Measurements from ENCODE around the gene DCTD. TPM values are rescaled to one million over a fixed set of nuclear protein-coding genes. Genes with fewer than 3 reads are reported as not detected.

Gene DCTD
- total and polyA plus RNA-seq, 2 of the 13 experiments (the other 11 are each of a cell fraction or from before 2014, with no cell fraction given): 85.1 to 95.3 TPM

GRCh38 chr4:182855312-182855711, 61.9 kb downstream of the DCTD start (continued):
- TF ChIP-seq HOXA5 (CRISPR knock-in tag; IDR thresholded peaks at IDR 0.05): no peak
- TF ChIP-seq HNF4A (CRISPR knock-in tag; IDR thresholded peaks at IDR 0.05): peak; percentile 88
- no peak for TF ChIP-seq ASH2L (IDR thresholded peaks at IDR 0.05; ENCODE audit: insufficient read length, low read depth, low read length)
- TF ChIP-seq ARHGAP35 (CRISPR knock-in tag; IDR thresholded peaks at IDR 0.05; ENCODE audit: borderline replicate concordance): no peak
- TF ChIP-seq ISX (CRISPR knock-in tag; conservative IDR thresholded peaks at IDR 0.05): no peak
- TF ChIP-seq ZNF318 (CRISPR knock-in tag; IDR thresholded peaks at IDR 0.05): no peak
- TF ChIP-seq ZNF577 (CRISPR knock-in tag; IDR thresholded peaks at IDR 0.05; ENCODE audit: borderline replicate concordance, low read depth): no peak
- peak; percentile 35; the same call in 1 of the 2 replicates for TF ChIP-seq HMG20A (CRISPR knock-in tag; IDR thresholded peaks at IDR 0.05; ENCODE audit: borderline replicate concordance)
- no peak for TF ChIP-seq SPEN (CRISPR knock-in tag; IDR thresholded peaks at IDR 0.05; ENCODE audit: low read depth)
- TF ChIP-seq ZNF557 (CRISPR knock-in tag; IDR thresholded peaks at IDR 0.05): no peak
- TF ChIP-seq NFIB (CRISPR knock-in tag; IDR thresholded peaks at IDR 0.05; ENCODE audit: borderline replicate concordance): no peak
- no peak for TF ChIP-seq KAT7 (CRISPR knock-in tag; IDR thresholded peaks at IDR 0.05; ENCODE audit: borderline replicate concordance)
- no peak for TF ChIP-seq POLR2G (IDR thresholded peaks at IDR 0.05; ENCODE audit: low read depth, low read length)
- TF ChIP-seq JUNB (CRISPR knock-in tag; IDR thresholded peaks at IDR 0.05; ENCODE audit: borderline replicate concordance): peak; percentile 36; the same call in 1 of the 2 replicates
- no peak for TF ChIP-seq ZNF484 (CRISPR knock-in tag; IDR thresholded peaks at IDR 0.05; ENCODE audit: borderline replicate concordance, low read depth)
- 0 out of 2 replicates have a peak, but pooled peaks have one; percentile 36 for TF ChIP-seq MEIS1 (CRISPR knock-in tag; IDR thresholded peaks at IDR 0.05; ENCODE audit: borderline replicate concordance)
- no peak for TF ChIP-seq SMARCE1 (IDR thresholded peaks at IDR 0.05; ENCODE audit: borderline replicate concordance)
- 0 out of 2 replicates have a peak, but pooled peaks have one; percentile 21 for TF ChIP-seq ZHX1 (CRISPR knock-in tag; IDR thresholded peaks at IDR 0.05; ENCODE audit: low read depth)
- no peak for TF ChIP-seq MBNL3 (CRISPR knock-in tag; conservative IDR thresholded peaks at IDR 0.05)
- no peak for TF ChIP-seq NFE2L2 (IDR thresholded peaks at IDR 0.05; ENCODE audit: low read length)
- TF ChIP-seq ZNF256 (CRISPR knock-in tag; conservative IDR thresholded peaks at IDR 0.05): no peak

Measured in HepG2 (cell line).